DMS153 treated with DMSO at 0.1 percent for 48 hours (cell line): Measurements from ENCODE around the gene TPRN.

ENCODE experiments used
- DNase-seq: peaks from one replicate; lab custom pipeline; 2025; ENCODE audit not compliant: unreplicated experiment; lab: John Stamatoyannopoulos, UW

Gene TPRN

DNA sequence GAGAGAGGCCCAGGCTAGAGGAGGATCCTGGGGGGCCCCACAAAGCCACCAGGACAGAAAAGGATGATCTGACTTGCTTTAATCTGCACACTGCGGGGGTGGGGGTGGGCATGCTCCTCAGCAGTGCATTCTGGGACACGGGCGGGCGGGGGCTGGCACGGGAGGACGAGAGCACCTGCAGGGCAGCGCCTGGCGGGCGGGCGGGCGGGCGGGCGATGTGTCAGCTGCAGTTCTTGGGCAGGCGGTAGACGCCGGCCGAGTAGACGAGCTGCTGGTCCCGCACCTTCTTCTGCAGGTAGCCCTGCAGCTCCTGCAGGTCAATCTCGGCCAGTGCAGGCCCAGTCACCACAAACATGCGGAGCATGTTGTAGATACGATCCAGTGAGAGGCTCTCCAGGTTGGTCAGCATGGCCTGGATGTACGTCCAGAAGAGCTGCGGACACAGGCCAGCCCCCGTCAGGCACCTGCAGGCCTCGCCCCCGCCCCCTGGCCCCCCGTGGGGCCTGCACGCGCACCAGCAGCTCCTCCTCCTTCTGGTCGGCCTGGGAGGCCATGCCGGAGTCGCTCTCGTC, 25.7 kb downstream of the TPRN start:
- DNase-seq, result no peak

DNA sequence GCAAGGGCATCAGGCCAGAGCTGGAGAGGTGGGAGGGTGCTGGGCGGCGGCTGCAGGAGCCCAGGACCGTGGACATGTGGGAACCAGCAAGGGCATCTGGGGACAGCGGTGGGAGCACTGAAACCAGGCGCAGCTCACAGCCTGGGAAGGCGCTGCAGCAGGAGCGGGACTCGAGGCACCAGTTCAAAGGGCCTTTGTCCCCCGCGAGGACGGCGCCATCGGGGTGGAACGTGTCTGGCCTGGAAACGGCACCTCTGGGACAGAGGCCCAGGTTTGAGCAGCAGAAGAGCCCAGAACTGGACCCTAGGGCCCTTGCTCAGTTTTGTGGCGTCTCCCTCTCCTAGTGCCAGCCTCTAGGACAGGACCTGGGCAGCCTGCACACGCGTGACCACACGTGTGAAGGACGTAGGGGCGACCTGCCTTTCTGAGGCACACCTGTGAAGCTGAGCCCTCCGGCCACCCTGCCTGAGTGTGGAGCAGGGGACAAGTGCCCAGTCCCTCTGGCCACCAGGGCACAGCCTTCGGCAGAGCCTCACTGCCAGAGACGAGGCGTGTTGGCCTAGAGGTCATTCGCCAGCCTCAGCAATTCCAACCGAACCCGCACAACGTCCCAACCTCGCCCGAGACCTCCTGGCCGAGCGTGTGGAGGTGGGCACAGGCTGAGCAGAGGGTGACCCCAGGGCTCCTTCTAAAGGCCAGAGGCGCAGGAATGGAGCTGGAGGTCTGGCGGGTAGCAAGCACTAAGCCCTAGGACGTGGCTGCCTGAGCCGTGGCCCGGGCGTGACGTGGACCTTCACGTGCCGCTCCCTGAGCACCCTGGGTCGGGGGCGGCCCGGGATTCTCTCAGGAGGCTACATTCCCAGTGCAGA, 26.5 kb downstream of the TPRN start:
- DNase-seq, result no peak

DNA sequence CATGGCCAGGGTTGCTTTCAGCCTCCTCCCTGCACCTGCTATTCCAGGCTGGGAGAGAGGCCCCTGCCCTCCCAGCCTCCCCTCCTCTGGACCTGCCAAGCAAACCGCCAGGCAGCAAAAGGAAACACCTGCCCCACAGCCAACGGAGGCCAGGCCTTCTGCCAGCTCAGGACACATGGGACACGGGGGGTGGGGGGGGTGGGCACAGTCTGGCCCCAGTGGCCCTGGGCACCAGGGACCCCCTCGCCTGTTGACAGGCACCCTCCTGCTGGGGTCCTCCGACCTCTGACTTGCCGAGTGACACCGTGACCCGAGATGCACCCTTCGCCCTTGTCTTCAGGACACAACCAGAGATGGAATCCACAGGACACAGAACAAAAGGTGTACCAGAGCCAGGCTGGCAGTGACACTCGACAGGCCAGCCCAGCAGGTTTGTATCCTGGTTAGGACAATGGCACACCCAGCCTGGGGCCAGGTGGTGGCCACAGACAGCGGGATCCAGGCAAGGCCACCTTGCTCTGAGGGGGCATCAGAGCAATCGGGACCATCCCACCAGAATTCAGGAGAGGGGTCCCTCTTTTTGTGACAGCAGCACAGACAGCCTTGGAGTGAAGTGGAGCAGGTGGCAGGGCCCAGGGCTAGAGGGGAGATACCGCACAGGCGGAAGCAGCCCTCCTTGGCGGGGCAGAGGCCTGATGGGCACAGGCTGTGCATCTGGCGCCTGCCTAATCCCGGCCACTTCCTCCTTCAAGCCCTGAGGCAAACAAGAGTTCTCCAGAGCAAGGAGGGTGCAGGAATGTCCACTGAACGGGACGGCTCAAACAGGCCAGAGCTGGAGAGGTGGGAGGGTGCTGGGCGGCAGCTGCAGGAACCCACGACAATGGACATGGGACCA, 27.4 kb downstream of the TPRN start:
- no peak for DNase-seq

DNA sequence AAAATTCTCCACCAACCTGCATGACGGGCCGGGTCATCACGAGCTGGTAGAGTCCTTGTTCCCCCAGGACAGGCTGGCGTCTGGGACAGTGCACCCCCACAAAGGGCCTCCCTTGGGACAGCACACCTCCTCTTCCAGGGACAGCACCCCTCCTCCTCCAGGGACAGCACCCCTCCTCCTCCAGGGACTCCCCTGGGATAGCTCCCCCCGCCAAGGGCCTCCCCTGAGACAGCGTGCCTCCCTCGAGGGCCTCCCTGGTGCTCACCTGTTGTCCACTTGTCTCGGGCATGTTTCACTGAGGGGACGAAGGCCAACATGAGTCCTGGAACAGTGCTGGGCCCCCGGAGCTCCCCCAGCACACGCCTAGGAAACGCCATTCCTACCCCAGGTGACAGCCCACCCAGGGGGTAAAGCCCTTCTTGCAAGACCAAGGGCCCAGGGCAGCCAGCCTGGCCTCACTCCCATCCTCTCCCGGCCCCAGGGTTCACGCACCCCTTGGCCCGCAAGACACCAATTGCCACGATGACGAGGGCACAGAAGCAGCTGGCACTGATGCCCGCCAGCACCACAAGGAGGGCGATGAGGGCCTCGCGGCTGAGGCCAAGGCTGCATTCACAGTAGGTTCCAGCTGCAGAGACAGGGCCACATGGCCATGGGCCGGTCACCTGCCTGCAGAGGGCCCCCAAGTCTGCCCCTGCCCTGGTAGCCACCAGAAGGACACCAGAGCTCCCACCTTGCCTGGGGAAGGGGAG, 29.2 kb downstream of the TPRN start:
- no peak for DNase-seq

DNA sequence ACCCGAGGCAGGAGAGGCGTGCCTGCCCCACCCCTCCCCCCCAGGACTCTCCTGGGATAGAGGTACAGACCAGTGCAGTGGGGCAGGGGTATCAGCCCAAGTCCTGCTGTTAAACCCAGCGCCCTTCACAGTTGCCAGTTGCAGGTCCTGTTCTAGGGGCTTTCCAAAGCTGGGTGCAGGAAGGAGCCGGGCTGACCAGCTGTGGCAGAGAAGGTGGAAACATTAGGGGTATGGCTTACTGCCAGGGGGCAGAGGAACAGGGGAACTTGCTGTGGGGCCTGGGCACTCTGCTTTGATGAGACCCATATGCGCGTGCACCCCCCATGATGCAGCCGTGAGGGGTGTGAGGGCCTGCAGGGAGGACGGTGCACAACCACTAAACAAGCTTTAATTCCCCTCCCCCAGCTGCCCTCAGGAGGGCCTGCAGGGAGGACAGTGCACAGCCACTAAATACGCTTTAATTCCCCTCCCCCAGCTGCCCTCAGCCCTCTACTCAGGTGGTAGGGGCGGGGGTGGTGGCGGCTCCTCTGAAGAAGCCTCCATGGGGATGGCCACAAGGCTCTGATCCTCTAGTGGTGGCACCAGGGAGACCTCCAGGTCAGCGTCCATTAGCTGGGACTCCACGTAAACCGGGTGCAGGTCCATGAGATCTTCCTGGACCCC, 29.9 kb downstream of the TPRN start:
- DNase-seq, result no peak

DNA sequence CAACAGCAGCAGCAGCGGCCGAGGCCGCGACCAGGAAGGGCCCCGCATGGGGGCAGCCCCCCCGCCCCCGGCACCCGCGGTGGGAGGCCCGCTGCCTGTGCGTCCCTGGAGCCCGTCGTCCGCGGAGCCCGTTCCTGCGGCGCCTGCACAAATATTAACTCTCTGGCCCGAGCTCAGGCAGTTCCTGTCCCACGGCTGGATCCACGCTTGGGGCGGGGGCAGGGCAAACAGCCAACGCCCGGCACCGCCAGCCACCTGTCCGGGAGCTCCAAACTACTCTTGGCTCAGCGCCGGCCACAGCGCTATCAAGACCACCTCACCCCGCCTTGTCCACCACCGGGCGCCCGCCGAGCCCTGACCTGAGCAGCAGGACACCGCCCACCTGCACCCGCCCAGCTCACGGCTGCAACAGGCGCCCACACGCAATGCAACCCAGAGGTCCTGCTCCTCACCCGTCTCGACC, 30.6 kb downstream of the TPRN start, which contains the start of gene LRRC26:
LRRC26 (minus strand) TSS at position 156 of the 463 bp plus-strand sequence; CDS start at position 48, 108 bp downstream.
- no peak for DNase-seq

DNA sequence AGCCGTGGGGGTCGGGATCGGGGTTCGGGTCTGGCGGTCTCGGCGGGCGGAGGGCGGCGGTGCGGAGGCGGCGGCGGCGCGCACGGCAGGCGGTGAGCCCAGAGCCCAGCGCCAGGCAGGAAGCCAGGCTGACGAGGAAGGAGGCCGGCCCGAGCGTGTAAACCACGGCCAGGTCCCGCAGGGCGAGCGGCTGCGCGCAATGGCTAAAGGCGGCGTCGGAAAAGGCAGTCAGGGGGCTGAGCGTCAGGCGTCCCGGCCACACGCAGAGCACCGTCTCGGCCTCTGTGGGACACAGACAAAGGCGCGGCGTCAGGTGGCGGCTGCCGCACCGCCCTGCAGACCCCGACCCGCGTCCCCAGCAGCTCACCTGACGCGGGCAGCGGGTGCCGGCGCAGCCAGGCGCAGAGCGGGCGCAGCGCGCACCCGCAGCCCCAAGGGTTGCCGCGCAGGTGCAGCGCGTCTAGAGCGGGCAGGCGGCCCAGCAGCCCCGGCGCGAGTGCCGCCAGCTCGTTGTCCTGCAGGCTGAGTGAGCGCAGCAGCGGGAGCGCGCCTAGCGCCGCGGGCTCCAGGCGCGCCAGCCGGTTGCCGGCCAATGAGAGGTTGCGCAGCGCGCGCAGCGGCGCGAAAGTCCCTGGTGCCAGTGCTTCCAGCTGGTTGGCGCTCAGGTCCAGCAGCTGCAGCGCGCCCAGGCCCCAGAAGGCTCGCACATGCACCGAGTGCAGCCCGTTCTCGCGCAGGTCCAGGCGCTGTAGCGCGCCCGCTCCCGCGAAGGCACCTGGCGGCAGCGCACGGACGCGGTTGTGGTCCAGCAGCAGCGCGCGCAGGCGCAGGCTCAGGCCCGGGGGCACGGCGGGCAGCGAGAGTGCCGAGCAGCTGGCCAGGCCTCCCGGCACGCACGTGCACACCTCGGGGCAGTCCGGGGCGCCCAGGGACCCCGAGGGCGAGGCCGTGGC, 31.4 kb downstream of the TPRN start:
- DNase-seq, result peak; percentile 64

DNA sequence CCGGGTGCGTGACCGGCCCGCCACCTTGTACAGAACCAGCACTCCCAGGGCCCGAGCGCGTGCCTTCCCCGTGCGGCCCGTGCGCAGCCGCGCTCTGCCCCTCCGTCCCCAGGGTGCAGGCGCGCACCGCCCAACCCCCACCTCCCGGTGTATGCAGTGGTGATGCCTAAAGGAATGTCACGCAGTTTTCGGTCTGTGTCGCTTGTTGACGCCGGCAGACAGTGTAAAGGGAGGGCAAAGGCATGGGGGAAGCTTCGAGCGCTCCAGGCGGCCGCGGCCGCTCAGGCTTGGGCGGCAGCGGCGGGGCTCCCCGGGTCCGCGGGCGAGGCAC, 32.0 kb downstream of the TPRN start:
- no peak for DNase-seq

DNA sequence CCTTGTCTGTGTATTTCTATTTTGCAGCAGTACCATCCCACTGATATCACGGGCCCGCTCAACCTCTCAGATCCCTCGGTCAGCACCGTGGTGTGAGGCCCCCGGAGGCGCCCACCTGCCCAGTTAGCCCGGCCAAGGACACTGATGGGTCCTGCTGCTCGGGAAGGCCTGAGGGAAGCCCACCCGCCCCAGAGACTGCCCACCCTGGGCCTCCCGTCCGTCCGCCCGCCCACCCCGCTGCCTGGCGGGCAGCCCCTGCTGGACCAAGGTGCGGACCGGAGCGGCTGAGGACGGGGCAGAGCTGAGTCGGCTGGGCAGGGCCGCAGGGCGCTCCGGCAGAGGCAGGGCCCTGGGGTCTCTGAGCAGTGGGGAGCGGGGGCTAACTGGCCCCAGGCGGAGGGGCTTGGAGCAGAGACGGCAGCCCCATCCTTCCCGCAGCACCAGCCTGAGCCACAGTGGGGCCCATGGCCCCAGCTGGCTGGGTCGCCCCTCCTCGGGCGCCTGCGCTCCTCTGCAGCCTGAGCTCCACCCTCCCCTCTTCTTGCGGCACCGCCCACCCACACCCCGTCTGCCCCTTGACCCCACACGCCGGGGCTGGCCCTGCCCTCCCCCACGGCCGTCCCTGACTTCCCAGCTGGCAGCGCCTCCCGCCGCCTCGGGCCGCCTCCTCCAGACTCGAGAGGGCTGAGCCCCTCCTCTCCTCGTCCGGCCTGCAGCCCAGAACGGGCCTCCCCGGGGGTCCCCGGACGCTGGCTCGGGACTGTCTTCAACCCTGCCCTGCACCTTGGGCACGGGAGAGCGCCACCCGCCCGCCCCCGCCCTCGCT, 32.6 kb downstream of the TPRN start:
- DNase-seq, result no peak

DNA sequence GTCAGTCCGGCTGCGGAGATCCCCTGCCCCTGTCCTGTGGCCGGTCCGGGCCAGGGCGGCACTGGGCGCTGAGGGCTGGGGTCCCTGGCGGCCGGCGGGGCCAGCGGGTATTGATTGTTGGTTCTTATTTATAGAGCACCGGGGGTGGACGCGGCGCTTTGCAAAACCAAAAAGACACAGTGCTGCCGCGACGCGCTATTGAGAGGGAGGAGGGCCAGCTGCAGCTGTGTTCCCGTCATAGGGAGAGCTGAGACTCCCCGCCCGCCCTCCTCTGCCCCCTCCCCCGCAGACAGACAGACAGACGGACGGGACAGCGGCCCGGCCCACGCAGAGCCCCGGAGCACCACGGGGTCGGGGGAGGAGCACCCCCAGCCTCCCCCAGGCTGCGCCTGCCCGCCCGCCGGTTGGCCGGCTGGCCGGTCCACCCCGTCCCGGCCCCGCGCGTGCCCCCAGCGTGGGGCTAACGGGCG, 33.2 kb downstream of the TPRN start:
- DNase-seq, result no peak

DNA sequence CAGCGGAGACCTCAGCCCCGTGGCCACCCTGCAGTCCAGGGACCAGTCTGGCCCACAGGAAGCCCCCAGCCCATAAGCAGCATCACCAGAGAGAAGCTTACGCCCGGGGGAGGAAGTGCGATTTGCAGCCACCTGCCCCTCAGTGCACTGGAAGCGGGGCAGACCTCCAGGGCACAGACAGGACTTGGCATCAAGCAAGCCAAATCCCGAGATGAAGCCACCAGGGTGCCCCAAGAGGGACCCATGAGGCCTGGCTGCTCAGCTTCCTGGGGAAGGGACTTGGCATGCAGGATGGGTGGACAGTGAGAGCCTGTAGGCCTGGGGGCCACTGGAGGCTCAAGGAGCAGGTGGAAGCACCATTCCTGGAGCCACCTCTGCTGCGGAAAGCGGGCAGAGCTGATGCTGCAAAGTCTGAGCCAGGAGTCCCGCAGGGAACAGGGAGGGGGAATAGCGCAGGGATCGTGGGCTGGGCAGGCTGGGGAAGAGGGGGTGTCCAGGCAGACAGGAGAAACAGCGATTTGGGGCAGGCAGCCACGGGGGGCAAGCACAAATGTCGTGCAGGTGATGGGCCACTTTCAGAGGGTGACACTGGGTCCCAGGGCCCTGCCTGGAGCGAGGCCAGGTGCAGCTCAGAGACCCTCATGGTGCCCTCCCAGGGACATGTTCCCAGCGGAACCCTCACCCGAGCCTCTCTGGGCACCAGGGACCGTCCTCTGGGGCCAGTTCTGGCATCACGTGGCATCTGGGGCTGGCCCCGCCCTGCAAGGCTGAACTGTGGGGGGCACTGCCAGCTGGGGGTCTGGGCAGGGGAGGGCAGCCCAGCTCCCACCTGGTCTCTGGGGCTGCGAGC, 33.9 kb downstream of the TPRN start:
- no peak for DNase-seq

DNA sequence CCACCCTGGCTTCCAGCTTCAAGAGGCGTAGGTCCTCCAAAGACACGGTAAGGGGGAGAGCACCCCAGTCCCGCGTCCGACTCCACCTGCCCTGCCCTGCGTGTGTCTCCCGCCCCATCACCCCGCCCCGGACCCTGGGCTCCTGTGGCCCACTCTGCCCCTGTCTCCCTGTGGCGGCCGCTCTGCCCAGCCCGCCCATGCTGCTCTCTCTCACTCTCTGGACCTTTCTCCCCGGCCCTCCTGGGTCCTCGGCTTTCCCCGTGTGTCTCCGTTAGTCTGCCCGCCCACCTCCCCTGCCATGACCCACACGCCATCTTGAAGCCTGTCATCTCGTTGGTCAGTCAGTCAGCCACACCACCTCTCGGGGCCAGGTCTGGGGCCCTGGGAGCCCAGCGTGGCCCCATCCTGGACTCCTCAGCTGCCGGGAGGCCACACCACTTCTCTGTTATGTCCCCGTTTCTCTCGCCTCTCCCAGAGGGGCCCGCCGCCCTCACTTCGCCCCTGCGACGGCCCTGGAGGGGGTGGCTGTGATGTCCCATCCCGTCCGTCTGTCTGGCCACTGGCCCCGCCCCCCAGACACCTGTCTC, 35.2 kb downstream of the TPRN start:
- DNase-seq, result no peak

DNA sequence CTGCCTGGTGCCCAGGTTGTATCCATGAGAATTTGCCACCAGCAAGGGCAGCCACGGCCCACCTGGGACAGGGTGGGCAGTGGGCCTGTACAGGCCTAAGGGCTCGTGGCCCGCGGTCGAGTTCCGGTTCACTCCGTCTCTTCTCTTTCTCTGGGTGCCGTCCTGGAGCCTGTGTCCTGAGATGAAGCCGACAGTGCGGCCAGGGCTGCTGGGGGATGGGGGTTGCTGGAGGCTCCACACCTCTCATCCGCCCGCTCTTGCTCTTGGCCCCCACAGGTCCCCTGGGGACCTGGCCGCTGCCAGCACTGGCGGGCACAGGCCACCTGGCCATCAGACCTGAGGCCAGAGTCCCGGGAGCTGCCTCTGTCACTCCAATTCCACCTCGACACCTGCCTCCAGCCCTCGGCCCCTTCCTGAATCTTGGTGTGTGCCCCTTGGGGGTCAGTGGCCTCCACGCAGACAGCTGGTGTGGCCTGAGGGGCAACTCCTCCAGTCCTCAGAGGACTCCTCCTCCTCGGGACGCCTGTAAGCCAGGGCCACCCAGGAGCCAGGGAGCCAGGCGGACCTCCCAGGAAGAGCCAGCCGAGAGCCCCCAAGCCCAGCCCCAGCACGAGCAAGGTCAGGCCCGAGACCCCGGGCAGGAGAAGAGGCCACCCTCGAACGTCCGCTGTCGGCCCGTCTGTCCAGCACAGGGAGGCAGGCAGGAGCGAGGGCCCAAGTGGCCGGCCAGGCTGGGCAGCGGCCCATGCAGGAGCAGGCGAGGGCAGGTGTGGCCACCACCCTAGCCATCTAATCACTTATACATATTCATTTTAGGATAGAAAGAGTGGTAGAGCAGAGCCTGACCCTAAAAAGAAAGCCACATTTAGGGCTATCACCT, 35.9 kb downstream of the TPRN start:
- no peak for DNase-seq

DNA sequence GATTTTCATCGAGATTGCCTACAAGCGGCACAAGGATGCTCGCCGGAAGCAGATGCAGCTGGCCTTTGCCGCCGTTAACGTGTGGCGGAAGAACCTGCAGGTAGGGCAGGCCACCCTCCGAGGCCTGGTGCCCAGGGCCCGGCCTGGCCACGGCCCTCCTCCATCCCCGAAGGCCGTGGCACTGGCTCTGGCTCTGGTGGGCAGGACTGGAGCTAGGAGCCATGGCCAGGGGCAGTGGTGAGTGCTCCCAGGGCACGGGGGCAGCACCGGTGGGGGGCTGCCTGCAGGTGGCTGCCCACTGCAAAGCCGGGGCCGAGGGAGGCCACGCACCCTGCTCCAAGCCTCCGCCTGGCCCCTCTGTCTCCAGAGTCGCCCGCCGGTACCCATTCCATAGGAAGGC, 36.7 kb downstream of the TPRN start:
- no peak for DNase-seq

DNA sequence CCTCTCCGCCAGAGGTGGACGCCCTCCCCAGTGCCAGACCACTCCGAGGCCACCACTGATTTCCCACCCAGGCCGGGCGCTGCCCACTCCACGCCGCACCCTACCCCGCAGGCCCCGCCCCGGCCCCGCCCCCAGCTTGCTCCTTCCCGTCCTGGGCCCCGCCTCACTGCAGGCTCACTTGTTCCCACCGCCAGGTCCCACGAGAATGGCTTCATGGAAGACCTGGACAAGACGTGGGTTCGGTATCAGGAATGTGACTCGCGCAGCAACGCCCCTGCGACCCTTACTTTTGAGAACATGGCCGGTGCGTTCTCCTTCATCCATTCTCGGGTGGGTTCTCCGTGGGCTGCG, 37.2 kb downstream of the TPRN start:
- no peak for DNase-seq
